RWPE2 (cell line): ENCODE data around the gene SAMD8.

Experiments used
- ATAC-seq: fragments of 200-7000 bp; cut with Tn5 transposase; 3 replicates; pipeline ENCODE4 v1.9.1; 2021; ENCODE audit warnings: low read depth
- DNase-seq: peaks from one replicate; pipeline ENCODE4 v3.0.0-alpha.2; 2020; ENCODE audit warnings: low spot score
- H3K27ac ChIP-seq: fragments of 450-650 bp; 2 replicates; pipeline ENCODE4 v1.5.1; 2017; ENCODE audit warnings: mild to moderate bottlenecking; ENCODE audit not compliant: poor library complexity, severe bottlenecking
- H3K27me3 ChIP-seq: fragments of 250-450 bp; sonication (Bioruptor Pico); 2 replicates; pipeline ENCODE4 v1.5.1; 2021; ENCODE audit warnings: mild to moderate bottlenecking, moderate library complexity; ENCODE audit not compliant: insufficient read depth, poor library complexity, severe bottlenecking
- H3K36me3 ChIP-seq: fragments of 250-450 bp; sonication (Bioruptor Pico); 2 replicates; pipeline ENCODE4 v1.5.1; 2020; ENCODE audit warnings: low read depth, mild to moderate bottlenecking, moderate library complexity
- H3K4me1 ChIP-seq: fragments of 250-450 bp; sonication (Bioruptor Pico); 2 replicates; pipeline ENCODE4 v1.5.1; 2021; ENCODE audit warnings: mild to moderate bottlenecking, moderate library complexity; ENCODE audit not compliant: insufficient read depth, poor library complexity, severe bottlenecking
- H3K4me3 ChIP-seq: fragments of 250-450 bp; sonication (Bioruptor Pico); 2 replicates; pipeline ENCODE4 v1.5.1; 2021; ENCODE audit warnings: mild to moderate bottlenecking, moderate library complexity; ENCODE audit not compliant: severe bottlenecking
- H3K9me3 ChIP-seq: fragments of 250-450 bp; sonication (Bioruptor Pico); 2 replicates; pipeline ENCODE4 v1.5.1; 2021; ENCODE audit warnings: mild to moderate bottlenecking, moderate library complexity; ENCODE audit not compliant: severe bottlenecking
- TF ChIP-seq, protein P1 (sequence below): fragments of 450-650 bp; IDR thresholded peaks from one replicate; pipeline ENCODE4 v1.5.1; 2017; ENCODE audit warnings: mild to moderate bottlenecking, moderate library complexity; ENCODE audit not compliant: poor library complexity, severe bottlenecking

Gene SAMD8

DNA sequence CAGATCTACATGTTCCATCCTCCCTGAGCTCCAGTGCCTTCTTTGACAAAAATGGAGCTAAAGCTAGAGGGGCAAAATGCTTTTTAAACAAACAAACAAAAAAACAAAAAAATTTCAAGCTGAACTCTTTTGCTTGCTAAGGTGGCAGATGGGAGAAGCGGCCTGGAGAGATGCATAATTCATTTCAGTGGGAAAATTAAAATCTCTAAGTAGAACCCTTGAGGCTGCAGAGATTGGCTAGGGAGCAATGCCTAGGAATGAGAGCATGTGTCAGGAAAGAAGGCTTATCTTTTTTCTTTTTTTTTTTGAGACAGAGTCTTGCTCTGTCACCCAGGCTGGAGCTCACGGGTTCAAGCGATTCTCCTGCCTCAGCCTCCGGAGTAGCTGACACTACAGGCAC lies 46.4 kb upstream of the SAMD8 start:
- no peaks in the 10 kb centered on the region for H3K4me1 ChIP-seq
- no peak overlapping the region for H3K27ac ChIP-seq
- no peak for ATAC-seq
- TF ChIP-seq, protein P1, sequence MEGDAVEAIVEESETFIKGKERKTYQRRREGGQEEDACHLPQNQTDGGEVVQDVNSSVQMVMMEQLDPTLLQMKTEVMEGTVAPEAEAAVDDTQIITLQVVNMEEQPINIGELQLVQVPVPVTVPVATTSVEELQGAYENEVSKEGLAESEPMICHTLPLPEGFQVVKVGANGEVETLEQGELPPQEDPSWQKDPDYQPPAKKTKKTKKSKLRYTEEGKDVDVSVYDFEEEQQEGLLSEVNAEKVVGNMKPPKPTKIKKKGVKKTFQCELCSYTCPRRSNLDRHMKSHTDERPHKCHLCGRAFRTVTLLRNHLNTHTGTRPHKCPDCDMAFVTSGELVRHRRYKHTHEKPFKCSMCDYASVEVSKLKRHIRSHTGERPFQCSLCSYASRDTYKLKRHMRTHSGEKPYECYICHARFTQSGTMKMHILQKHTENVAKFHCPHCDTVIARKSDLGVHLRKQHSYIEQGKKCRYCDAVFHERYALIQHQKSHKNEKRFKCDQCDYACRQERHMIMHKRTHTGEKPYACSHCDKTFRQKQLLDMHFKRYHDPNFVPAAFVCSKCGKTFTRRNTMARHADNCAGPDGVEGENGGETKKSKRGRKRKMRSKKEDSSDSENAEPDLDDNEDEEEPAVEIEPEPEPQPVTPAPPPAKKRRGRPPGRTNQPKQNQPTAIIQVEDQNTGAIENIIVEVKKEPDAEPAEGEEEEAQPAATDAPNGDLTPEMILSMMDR = no peak
- H3K36me3 ChIP-seq = no peaks in the 10 kb centered on the region
- no peaks in the 10 kb centered on the region for H3K27me3 ChIP-seq
- H3K9me3 ChIP-seq = no peaks in the 10 kb centered on the region
- DNase-seq = no peak
- no peak overlapping the region for H3K4me3 ChIP-seq

DNA sequence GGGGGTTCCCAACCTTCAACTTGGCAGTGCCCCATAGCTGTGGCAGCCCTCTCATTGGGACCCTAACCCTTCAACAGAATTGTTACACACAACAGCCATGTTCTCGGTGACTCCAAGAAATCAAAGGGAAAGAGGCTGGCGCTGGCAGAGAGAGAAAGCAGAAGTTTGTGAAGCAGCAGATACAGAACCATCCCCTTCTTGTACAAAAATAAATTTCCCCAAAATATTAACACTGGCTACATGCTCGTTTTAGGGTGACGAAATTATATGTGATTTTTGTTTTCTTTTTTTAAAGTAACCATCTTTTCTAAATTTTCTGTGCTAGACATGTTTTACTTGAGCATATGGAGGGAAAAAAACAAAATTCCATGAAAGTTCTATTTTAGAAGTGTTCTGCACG lies 45.2 kb upstream of the SAMD8 start:
- ATAC-seq = no peak

DNA sequence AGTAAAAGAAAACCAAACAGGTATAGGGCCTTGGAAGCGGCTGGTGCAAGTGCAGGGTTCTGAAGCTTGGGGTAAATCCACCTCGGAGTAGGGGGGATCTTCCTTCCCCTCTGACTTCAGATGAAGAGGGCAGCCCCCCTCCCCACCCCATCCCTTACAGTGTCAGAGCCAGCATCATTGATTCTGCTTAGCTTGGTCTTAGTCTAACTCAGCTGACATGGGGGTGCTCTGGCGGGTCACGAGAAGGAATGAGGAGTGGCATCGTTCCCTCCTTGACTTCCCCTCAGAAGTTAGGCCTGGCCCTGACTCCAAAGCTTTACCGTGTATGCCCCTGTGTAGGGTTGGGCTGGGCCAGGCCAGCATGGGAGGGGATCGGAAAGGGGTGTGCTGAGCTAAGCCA lies 44.2 kb upstream of the SAMD8 start:
- DNase-seq (no peak), ATAC-seq (no peak)
- Histone ChIP-seq H3K36me3 (no peaks in the 10 kb centered on the region), H3K4me1 (no peaks in the 10 kb centered on the region), H3K9me3 (no peaks in the 10 kb centered on the region), H3K4me3 (no peak overlapping the region), H3K27ac (no peak overlapping the region), H3K27me3 (no peaks in the 10 kb centered on the region)
- TF ChIP-seq, protein P1 = no peak

More for the DNA sequence above, 45.2 kb upstream of the SAMD8 start:
- Histone ChIP-seq H3K9me3 (no peaks in the 10 kb centered on the region), H3K4me3 (no peak overlapping the region), H3K36me3 (no peaks in the 10 kb centered on the region), H3K4me1 (no peaks in the 10 kb centered on the region), H3K27ac (no peak overlapping the region), H3K27me3 (no peaks in the 10 kb centered on the region)
- TF ChIP-seq, protein P1 = no peak
- no peak for DNase-seq

DNA sequence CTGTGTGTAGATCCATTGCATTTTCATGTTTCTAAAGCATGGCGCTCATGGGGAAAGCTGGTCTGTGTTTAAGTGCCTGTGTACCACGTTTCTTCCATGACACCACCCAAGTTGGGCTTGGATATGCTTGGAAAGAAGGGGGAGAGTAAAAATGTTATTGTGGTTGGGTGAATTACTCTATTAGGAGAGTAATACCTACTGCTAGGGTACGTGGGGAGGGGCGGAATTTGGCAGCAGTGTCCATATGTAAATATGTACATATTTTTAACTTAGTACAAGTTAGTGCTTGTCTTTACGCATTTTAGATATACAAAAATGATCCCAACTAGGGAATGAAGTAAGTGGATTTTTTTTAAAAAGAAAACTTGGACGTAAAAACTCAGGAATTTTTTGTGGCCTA lies 42.9 kb upstream of the SAMD8 start:
- Histone ChIP-seq H3K27ac (no peak overlapping the region), H3K36me3 (no peaks in the 10 kb centered on the region), H3K9me3 (no peaks in the 10 kb centered on the region), H3K27me3 (no peaks in the 10 kb centered on the region), H3K4me1 (no peaks in the 10 kb centered on the region), H3K4me3 (no peak overlapping the region)
- no peak for ATAC-seq
- DNase-seq = no peak
- TF ChIP-seq, protein P1 = no peak

- H3K9me3 ChIP-seq = no peaks in the 10 kb centered on the region
- no peaks in the 10 kb centered on the region for H3K27me3 ChIP-seq
- no peaks in the 10 kb centered on the region for H3K36me3 ChIP-seq
- ATAC-seq (no peak), DNase-seq (no peak)
- H3K4me1 ChIP-seq = no peaks in the 10 kb centered on the region
- no peak overlapping the region for H3K27ac ChIP-seq
- H3K4me3 ChIP-seq = no peak overlapping the region
- TF ChIP-seq, protein P1 = no peak
These were observed 41.0 kb upstream of the SAMD8 start for GRCh38 chr10:75070476-75070875.
